Endometrial microvascular endothelial cells (primary cell): ENCODE measurements around the gene PPIF. TPM values are rescaled to one million over a fixed set of nuclear protein-coding genes. Genes with fewer than 3 reads are reported as not detected.

Experiments
- in situ Hi-C: cut with HindIII; loops from 2 replicates; pipeline ENCODE4 v1.10.0; 2017; ENCODE audit warnings: low sequenced_read_pairs, low pct_unique_long_range_greater_than_20kb; ENCODE audit errors: inconsistent ontology term
- total RNA-seq: library from RNA; depleted of rRNA; stranded (reverse); fragments of >200 nt; gene quantifications from one replicate; pipeline ENCODE4 v1.2.3, GENCODE V29; 2015; ENCODE audit errors: inconsistent ontology term

PPIF gene
- total RNA-seq, 1 donor from 2014 or later = 58.5 TPM

- in situ Hi-C loops = no loop called here
These were observed 34.6 kb upstream of the PPIF start for GRCh38 chr10:79312601-79313187.

- in situ Hi-C loops = no loop called here
These were observed 33.9 kb upstream of the PPIF start for GRCh38 chr10:79313320-79313719.

- in situ Hi-C loops = no loop called here
These were observed 33.3 kb upstream of the PPIF start for GRCh38 chr10:79313911-79314439.

- in situ Hi-C loops = no loop called here
These were observed 32.3 kb upstream of the PPIF start for GRCh38 chr10:79314761-79315601.

GRCh38 chr10:79315602-79315920 lies 31.7 kb upstream of the PPIF start:
- in situ Hi-C loops = no loop called here

- in situ Hi-C loops = no loop called here
These were observed 30.4 kb upstream of the PPIF start for GRCh38 chr10:79316671-79317431.

- in situ Hi-C loops = no loop called here
These were observed 28.9 kb upstream of the PPIF start for GRCh38 chr10:79318369-79318768.

- in situ Hi-C loops = no loop called here
These were observed 28.0 kb upstream of the PPIF start for GRCh38 chr10:79319115-79319771.

- in situ Hi-C loops = no loop called here
These were observed 27.0 kb upstream of the PPIF start for GRCh38 chr10:79320316-79320715.

- in situ Hi-C loops = no loop called here
These were observed 26.3 kb upstream of the PPIF start for GRCh38 chr10:79320820-79321493.

- in situ Hi-C loops = no loop called here
These were observed 25.8 kb upstream of the PPIF start for GRCh38 chr10:79321494-79321882.

GRCh38 chr10:79321951-79322350 lies 25.3 kb upstream of the PPIF start:
- in situ Hi-C loops = no loop called here

- in situ Hi-C loops = no loop called here
These were observed 24.4 kb upstream of the PPIF start for GRCh38 chr10:79322616-79323543.

GRCh38 chr10:79323602-79324001 lies 23.7 kb upstream of the PPIF start:
- in situ Hi-C loops = no loop called here

- in situ Hi-C loops = no loop called here
These were observed 23.1 kb upstream of the PPIF start for GRCh38 chr10:79324032-79324695.

- in situ Hi-C loops = loop anchor here (25.0 kb wide), 1 partner anchor 161 kb away; no protein-coding TSS in a partner anchor
These were observed 20.7 kb upstream of the PPIF start for GRCh38 chr10:79326361-79327089.

- in situ Hi-C loops = loop anchor here (25.0 kb wide), 1 partner anchor 160 kb away; no protein-coding TSS in a partner anchor
These were observed 20.2 kb upstream of the PPIF start for GRCh38 chr10:79327090-79327457.
